Measurements from ENCODE around the gene GREB1L. TPM values are rescaled to one million over a fixed set of nuclear protein-coding genes. Genes with fewer than 3 reads are reported as not detected.

GREB1L gene
- polyA plus RNA-seq, 2 of the 4 experiments (the other 2 are of a cell fraction) = 1.4 to 2.8 TPM

GRCh38 chr18:21453511-21453901, 211.5 kb downstream of the GREB1L start (continued):
- TF ChIP-seq CHD4 (IDR thresholded peaks at IDR 0.05; ENCODE audit: borderline replicate concordance) = no peak

- Histone ChIP-seq H3K4me2 (no peak overlapping the region), H3K9me3 (no peaks in the 10 kb centered on the region), H3K4me1 (no peaks in the 10 kb centered on the region), H3K27ac (no peak overlapping the region), H3K4me3 (no peak overlapping the region)
- no peak for FAIRE-seq
- ATAC-seq = no peak
- WGBS (ENCODE audit: missing lambda C conversion rate) = 88% methylated on average over 5 of the region's 5 CpGs
- ChIA-PET POLR2A (no interaction called here), CTCF (interaction anchor here (1.1 to 1.8 kb wide), 2 partner anchors 10 to 260 kb away, joined by 5 to 7 read pairs; no protein-coding TSS in a partner anchor)
- DNase-seq (ENCODE audit: low read depth in 1 of 2, low spot score in 1 of 2) = no peak
- TF ChIP-seq JUNB (IDR thresholded peaks at IDR 0.05) (no peak), JUN (IDR thresholded peaks at IDR 0.05) (no peak), PHF8 (IDR thresholded peaks at IDR 0.05; ENCODE audit: borderline replicate concordance, low read depth) (no peak), RNF2 (IDR thresholded peaks at IDR 0.05; ENCODE audit: borderline replicate concordance, low read depth) (no peak), HOXB13 (CRISPR knock-in tag; IDR thresholded peaks at IDR 0.05; ENCODE audit: low read depth) (no peak), CTCF (IDR thresholded peaks at IDR 0.05) (no peak), E2F6 (IDR thresholded peaks at IDR 0.05; ENCODE audit: borderline replicate concordance, low read depth) (no peak), HEYL (CRISPR knock-in tag; IDR thresholded peaks at IDR 0.05) (no peak), CHD2 (IDR thresholded peaks at IDR 0.05; ENCODE audit: low read length, partially characterized antibody) (no peak), RFX5 (IDR thresholded peaks at IDR 0.05) (no peak), KDM1A (IDR thresholded peaks at IDR 0.05; ENCODE audit: low read depth) (no peak), MAX (IDR thresholded peaks at IDR 0.05) (no peak), RCOR1 (IDR thresholded peaks at IDR 0.05; ENCODE audit: low read depth, low read length) (no peak), ESRRA (IDR thresholded peaks at IDR 0.05; ENCODE audit: borderline replicate concordance, low read length) (no peak)
These were observed 212.7 kb downstream of the GREB1L start for GRCh38 chr18:21454725-21455124.

- 75% methylated on average over 5 of the region's 5 CpGs for WGBS (ENCODE audit: missing lambda C conversion rate)
- ATAC-seq (no peak), DNase-seq (ENCODE audit: low read depth in 1 of 2, low spot score in 1 of 2) (no peak), FAIRE-seq (no peak)
- H3K9me3 ChIP-seq = no peaks in the 10 kb centered on the region
- H3K27ac ChIP-seq = no peak overlapping the region
- ChIA-PET CTCF (no interaction called here), POLR2A (no interaction called here)
- no peak for TF ChIP-seq MAZ (IDR thresholded peaks at IDR 0.05; ENCODE audit: borderline replicate concordance, low read depth, low read length)
- no peak for TF ChIP-seq SMC3 (IDR thresholded peaks at IDR 0.05)
- TF ChIP-seq HOXA7 (CRISPR knock-in tag; IDR thresholded peaks at IDR 0.05) = no peak
- TF ChIP-seq POLR2A (IDR thresholded peaks at IDR 0.05; ENCODE audit: low read length) = no peak
- no peak for TF ChIP-seq MAFK (IDR thresholded peaks at IDR 0.05; ENCODE audit: partially characterized antibody)
- TF ChIP-seq RCOR1 (IDR thresholded peaks at IDR 0.05; ENCODE audit: low read depth, low read length) = no peak
- TF ChIP-seq EHMT2 (IDR thresholded peaks at IDR 0.05; ENCODE audit: low read depth) = no peak
- no peak for TF ChIP-seq ESRRA (IDR thresholded peaks at IDR 0.05; ENCODE audit: borderline replicate concordance, low read length)
- no peak for TF ChIP-seq ZFP36 (IDR thresholded peaks at IDR 0.05; ENCODE audit: borderline replicate concordance, partially characterized antibody)
- H3K4me1 ChIP-seq = no peaks in the 10 kb centered on the region
- H3K4me3 ChIP-seq = no peak overlapping the region
- H3K4me2 ChIP-seq = no peak overlapping the region
These were observed 214.6 kb downstream of the GREB1L start for GRCh38 chr18:21456428-21457178.

Data from A549 (cell line).